ENCODE results near the gene OR6C70. TPM values are rescaled to one million over a fixed set of nuclear protein-coding genes. Genes with fewer than 3 reads are reported as not detected.
"Not testable (repeated sequence)": the region's sequence is repeated elsewhere in the genome, so short reads cannot be mapped to it uniquely, and the experiment has no call there.

OR6C70 gene
- total RNA-seq, 1 experiment from 2014 or later = not detected

- ChIA-PET CTCF (no interaction called here), POLR2A (no interaction called here)
- Histone ChIP-seq H3K36me3 (ENCODE audit: control insufficient read depth, insufficient read depth, low read length) (no peaks in the 10 kb centered on the region), H3K27ac (ENCODE audit: low read length) (no peak within 1 kb of the TSS), H3K27me3 (ENCODE audit: control insufficient read depth, insufficient read depth, low read length) (no peaks in the 10 kb centered on the region), H3K4me1 (ENCODE audit: control insufficient read depth, insufficient read depth, low read length) (no peaks in the 10 kb centered on the region), H3K9me3 (ENCODE audit: control insufficient read depth, insufficient read depth, low read depth, low read length) (no peaks in the 10 kb centered on the region), H3K4me3 (ENCODE audit: low read depth in 2 of 2, low read length in 2 of 2) (no peak within 1 kb of the TSS)
- no peak for ATAC-seq
- in situ Hi-C loops (cut with HindIII; ENCODE audit: low pct_unique_long_range_greater_than_20kb, low sequenced_read_pairs) (no loop called here), intact Hi-C loops (cut with micrococcal nuclease; ENCODE audit: unreplicated experiment) (no loop called here)
- DNase-seq (ENCODE audit: low read depth, low spot score) = no peak
- BruUV-seq (replicated peaks) = no TSS peak
- TF ChIP-seq TCF7L2 (IDR thresholded peaks at IDR 0.05; ENCODE audit: low read depth, low read length) (no peak), SIN3A (IDR thresholded peaks at IDR 0.05; ENCODE audit: borderline replicate concordance, insufficient read depth, low read depth, low read length) (no peak), POLR2AphosphoS5 (IDR thresholded peaks at IDR 0.05; ENCODE audit: low read depth, low read length) (no peak), REST (IDR thresholded peaks at IDR 0.05; ENCODE audit: insufficient read depth in 1 of 2, low read depth in 2 of 2, low read length in 1 of 2) (no peak)
- TF ChIP-seq, protein P1, sequence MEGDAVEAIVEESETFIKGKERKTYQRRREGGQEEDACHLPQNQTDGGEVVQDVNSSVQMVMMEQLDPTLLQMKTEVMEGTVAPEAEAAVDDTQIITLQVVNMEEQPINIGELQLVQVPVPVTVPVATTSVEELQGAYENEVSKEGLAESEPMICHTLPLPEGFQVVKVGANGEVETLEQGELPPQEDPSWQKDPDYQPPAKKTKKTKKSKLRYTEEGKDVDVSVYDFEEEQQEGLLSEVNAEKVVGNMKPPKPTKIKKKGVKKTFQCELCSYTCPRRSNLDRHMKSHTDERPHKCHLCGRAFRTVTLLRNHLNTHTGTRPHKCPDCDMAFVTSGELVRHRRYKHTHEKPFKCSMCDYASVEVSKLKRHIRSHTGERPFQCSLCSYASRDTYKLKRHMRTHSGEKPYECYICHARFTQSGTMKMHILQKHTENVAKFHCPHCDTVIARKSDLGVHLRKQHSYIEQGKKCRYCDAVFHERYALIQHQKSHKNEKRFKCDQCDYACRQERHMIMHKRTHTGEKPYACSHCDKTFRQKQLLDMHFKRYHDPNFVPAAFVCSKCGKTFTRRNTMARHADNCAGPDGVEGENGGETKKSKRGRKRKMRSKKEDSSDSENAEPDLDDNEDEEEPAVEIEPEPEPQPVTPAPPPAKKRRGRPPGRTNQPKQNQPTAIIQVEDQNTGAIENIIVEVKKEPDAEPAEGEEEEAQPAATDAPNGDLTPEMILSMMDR (IDR thresholded peaks at IDR 0.05) = no peak
Measured at GRCh38 chr12:55443776-55444175, 26.2 kb downstream of the OR6C70 start, which contains the start of gene OR6C2. Gene OR6C2 (plus strand): TSS chr12:55444076. CDS start chr12:55452214, 8,138 bp downstream.

DNA sequence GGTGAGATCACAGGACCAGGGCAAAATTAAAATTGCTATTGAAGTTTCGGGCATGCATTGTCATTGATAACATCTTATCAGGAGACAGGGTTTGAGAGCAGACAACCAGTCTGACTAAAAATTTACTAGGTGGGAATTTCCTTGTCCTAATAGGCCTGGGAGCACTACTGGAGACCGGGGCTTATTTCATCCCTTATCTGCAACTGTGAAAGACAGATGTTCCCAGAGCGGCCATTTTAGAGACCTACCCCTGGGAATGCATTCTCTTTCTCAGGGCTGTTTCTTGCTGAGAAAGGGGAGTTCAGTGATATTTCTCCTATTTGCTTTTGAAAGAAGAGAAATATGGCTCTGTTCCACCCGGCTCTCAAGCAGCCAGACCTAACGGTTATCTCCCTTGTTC lies 28.7 kb downstream of the OR6C70 start:
- POLR2A ChIA-PET; BruUV-seq (replicated peaks); H3K4me3 ChIP-seq (ENCODE audit: low read depth in 2 of 2, low read length in 2 of 2); H3K27ac ChIP-seq (ENCODE audit: low read length); H3K27me3 ChIP-seq (ENCODE audit: control insufficient read depth, insufficient read depth, low read length); H3K4me1 ChIP-seq (ENCODE audit: control insufficient read depth, insufficient read depth, low read length); H3K36me3 ChIP-seq (ENCODE audit: control insufficient read depth, insufficient read depth, low read length); DNase-seq (ENCODE audit: low read depth, low spot score); H3K9me3 ChIP-seq (ENCODE audit: control insufficient read depth, insufficient read depth, low read depth, low read length); in situ Hi-C loops (cut with HindIII; ENCODE audit: low pct_unique_long_range_greater_than_20kb, low sequenced_read_pairs); CTCF ChIA-PET; ATAC-seq; intact Hi-C loops (cut with micrococcal nuclease; ENCODE audit: unreplicated experiment): not testable (repeated sequence)

DNA sequence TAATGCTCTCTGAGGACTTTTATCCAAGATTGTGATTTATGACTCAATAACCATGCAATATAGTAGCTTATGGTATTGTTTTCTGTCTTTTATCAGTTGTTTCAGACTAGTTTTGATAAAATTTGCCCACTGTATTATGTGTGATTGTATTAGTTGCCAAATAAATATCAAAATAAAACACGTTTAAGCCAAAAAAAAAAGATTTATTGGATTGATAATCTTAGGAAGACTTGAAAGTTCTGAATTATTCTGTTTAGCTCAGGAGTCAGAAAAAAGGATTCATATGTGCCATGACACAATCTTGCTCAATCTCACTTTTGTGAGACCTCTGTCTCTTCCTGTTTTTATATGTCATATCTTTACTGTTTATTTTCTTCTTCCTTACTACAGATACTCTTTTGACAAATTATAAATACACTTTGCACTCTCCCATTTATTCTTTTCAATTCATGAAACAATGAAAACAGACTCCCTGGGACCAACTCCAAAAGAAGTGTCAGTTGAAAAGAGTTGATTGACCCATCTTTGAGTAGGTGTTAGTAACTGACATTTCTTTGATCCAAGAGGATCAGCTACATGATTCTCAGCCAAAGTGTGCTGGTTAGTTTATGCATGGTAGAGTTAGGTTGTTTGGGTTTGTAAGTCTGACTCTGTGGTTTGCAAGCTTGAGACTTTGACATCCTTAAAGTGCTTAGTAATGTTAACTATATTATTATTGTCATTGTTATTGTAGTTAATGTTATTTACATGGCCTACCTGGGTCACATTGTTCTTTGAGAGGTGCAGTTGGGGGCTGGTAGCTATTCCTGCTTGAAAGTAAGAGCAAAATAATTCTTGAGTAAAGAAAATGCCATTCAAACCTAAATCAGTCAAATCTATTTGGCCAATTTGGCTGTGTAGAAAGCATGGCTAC lies 41.4 kb downstream of the OR6C70 start:
- CTCF ChIA-PET = no interaction called here
- BruUV-seq (replicated peaks) = no TSS peak

More for the DNA sequence above, 41.4 kb downstream of the OR6C70 start:
- H3K27ac ChIP-seq (ENCODE audit: low read length) = no peak overlapping the region
- intact Hi-C loops (cut with micrococcal nuclease; ENCODE audit: unreplicated experiment) = no loop called here
- POLR2A ChIA-PET = no interaction called here
- H3K36me3 ChIP-seq (ENCODE audit: control insufficient read depth, insufficient read depth, low read length) = no peaks in the 10 kb centered on the region
- H3K9me3 ChIP-seq (ENCODE audit: control insufficient read depth, insufficient read depth, low read depth, low read length) = no peaks in the 10 kb centered on the region
- in situ Hi-C loops (cut with HindIII; ENCODE audit: low pct_unique_long_range_greater_than_20kb, low sequenced_read_pairs) = no loop called here
- no peak overlapping the region for H3K4me3 ChIP-seq (ENCODE audit: low read depth in 2 of 2, low read length in 2 of 2)
- H3K27me3 ChIP-seq (ENCODE audit: control insufficient read depth, insufficient read depth, low read length) = no peaks in the 10 kb centered on the region
- DNase-seq (ENCODE audit: low read depth, low spot score) (no peak), ATAC-seq (no peak)
- no peak for TF ChIP-seq REST (IDR thresholded peaks at IDR 0.05; ENCODE audit: insufficient read depth in 1 of 2, low read depth in 2 of 2, low read length in 1 of 2)
- no peak for TF ChIP-seq POLR2AphosphoS5 (IDR thresholded peaks at IDR 0.05; ENCODE audit: low read depth, low read length)
- no peak for TF ChIP-seq SIN3A (IDR thresholded peaks at IDR 0.05; ENCODE audit: borderline replicate concordance, insufficient read depth, low read depth, low read length)
- TF ChIP-seq, protein P1 (IDR thresholded peaks at IDR 0.05) = no peak
- no peak for TF ChIP-seq TCF7L2 (IDR thresholded peaks at IDR 0.05; ENCODE audit: low read depth, low read length)
- no peaks in the 10 kb centered on the region for H3K4me1 ChIP-seq (ENCODE audit: control insufficient read depth, insufficient read depth, low read length)
